OCI-LY3 (cell line): ENCODE measurements around the gene LRP5.

ENCODE experiments used
- EZH2phosphoT487 ChIP-seq: fragments of 200-600 bp; shearing (Covaris generic); IDR thresholded peaks from 2 replicates; pipeline ENCODE4 v1.6.1; 2018; ENCODE audit warnings: antibody characterized with exemption, mixed run types, low read depth
- TF ChIP-seq, protein P1 (sequence below): fragments of 200-600, 300-600 bp; sonication (generic); IDR thresholded peaks from 2 replicates; pipeline ENCODE4 v1.5.1; 2014; ENCODE audit warnings: antibody characterized with exemption, low read length, low read depth

DNA sequence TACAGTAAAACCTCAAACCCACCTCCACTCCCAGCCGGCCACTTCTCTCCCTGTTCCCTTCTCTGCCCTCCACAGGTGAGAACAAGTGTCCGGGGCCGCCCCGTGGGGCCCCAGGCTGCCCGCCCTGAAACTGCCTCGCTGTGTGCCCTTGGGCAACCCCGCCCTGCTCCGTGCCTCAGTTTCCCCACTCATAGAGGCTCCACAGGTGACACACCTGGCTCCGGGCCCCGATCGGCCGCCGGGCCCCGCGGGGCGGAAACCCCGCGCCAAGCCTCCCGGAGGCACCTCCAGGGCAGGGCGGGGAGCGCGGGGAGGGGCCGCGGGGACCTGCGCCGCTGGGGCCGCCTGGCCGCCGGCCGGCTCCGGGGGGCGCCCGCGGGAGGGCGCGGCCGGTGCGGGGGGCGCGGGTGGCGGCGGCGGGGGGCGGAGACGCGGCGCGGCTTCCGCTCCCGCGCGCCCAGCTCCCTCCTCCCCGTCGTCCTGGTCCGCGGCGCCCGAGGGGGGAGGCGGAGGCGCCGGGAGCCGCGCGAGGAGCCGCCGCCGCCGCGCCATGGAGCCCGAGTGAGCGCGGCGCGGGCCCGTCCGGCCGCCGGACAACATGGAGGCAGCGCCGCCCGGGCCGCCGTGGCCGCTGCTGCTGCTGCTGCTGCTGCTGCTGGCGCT lies at the start of gene LRP5:
- TF ChIP-seq, protein P1, sequence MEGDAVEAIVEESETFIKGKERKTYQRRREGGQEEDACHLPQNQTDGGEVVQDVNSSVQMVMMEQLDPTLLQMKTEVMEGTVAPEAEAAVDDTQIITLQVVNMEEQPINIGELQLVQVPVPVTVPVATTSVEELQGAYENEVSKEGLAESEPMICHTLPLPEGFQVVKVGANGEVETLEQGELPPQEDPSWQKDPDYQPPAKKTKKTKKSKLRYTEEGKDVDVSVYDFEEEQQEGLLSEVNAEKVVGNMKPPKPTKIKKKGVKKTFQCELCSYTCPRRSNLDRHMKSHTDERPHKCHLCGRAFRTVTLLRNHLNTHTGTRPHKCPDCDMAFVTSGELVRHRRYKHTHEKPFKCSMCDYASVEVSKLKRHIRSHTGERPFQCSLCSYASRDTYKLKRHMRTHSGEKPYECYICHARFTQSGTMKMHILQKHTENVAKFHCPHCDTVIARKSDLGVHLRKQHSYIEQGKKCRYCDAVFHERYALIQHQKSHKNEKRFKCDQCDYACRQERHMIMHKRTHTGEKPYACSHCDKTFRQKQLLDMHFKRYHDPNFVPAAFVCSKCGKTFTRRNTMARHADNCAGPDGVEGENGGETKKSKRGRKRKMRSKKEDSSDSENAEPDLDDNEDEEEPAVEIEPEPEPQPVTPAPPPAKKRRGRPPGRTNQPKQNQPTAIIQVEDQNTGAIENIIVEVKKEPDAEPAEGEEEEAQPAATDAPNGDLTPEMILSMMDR: no peak
- TF ChIP-seq EZH2phosphoT487: no peak
